GM06990 (cell line): ENCODE measurements around the gene SLC12A7.

ENCODE experiments used
- DNase-seq: peaks from one replicate; pipeline ENCODE4 v3.0.0-alpha.2; 2011; ENCODE audit not compliant: insufficient read length; ENCODE audit errors: extremely low read depth
- H3K27me3 ChIP-seq: replicated peaks from 2 replicates; pipeline ENCODE4 v1.6.0; 2011; ENCODE audit warnings: low read length; ENCODE audit not compliant: control insufficient read depth, insufficient read depth
- H3K36me3 ChIP-seq: 2 replicates; pipeline ENCODE4 v1.5.1; 2011; ENCODE audit warnings: low read length; ENCODE audit not compliant: control insufficient read depth, insufficient read depth
- H3K4me3 ChIP-seq: replicated peaks from 2 replicates; pipeline ENCODE4 v1.5.1; 2011; ENCODE audit warnings: low read depth, mild to moderate bottlenecking, control low read depth, low read length
- CTCF ChIP-seq: IDR thresholded peaks from 2 replicates; pipeline ENCODE4 v1.5.1; 2011; ENCODE audit warnings: low read length, control low read depth, mild to moderate bottlenecking, inconsistent platforms; ENCODE audit not compliant: insufficient read depth, poor library complexity, severe bottlenecking

Gene SLC12A7

GRCh38 chr5:1068204-1068894 lies 43.5 kb downstream of the SLC12A7 start:
- no peak for DNase-seq
- no peak for TF ChIP-seq CTCF
- Histone ChIP-seq H3K4me3 (no peak overlapping the region), H3K36me3 (no peaks in the 10 kb centered on the region), H3K27me3 (no peaks in the 10 kb centered on the region)

GRCh38 chr5:1067141-1068121 lies 44.4 kb downstream of the SLC12A7 start:
- TF ChIP-seq CTCF = no peak

GRCh38 chr5:1066676-1067075 lies 45.2 kb downstream of the SLC12A7 start:
- no peaks in the 10 kb centered on the region for H3K27me3 ChIP-seq
- no peak for TF ChIP-seq CTCF
- DNase-seq = no peak
- no peaks in the 10 kb centered on the region for H3K36me3 ChIP-seq
- H3K4me3 ChIP-seq = no peak overlapping the region

More at GRCh38 chr5:1067141-1068121, 44.4 kb downstream of the SLC12A7 start:
- Histone ChIP-seq H3K4me3 (no peak overlapping the region), H3K27me3 (no peaks in the 10 kb centered on the region), H3K36me3 (no peaks in the 10 kb centered on the region)
- no peak for DNase-seq

- TF ChIP-seq CTCF = no peak
- no peaks in the 10 kb centered on the region for H3K36me3 ChIP-seq
- no peaks in the 10 kb centered on the region for H3K27me3 ChIP-seq
- no peak for DNase-seq
- H3K4me3 ChIP-seq = no peak overlapping the region
Observed at GRCh38 chr5:1065891-1066650, 45.8 kb downstream of the SLC12A7 start.

- Histone ChIP-seq H3K36me3 (no peaks in the 10 kb centered on the region), H3K27me3 (no peaks in the 10 kb centered on the region), H3K4me3 (no peak overlapping the region)
- no peak for DNase-seq
- TF ChIP-seq CTCF = no peak
Observed at GRCh38 chr5:1065143-1065750, 46.6 kb downstream of the SLC12A7 start.
